Tongue (tissue), 2 donors: Measurements from ENCODE around the gene RANBP17. TPM values are rescaled to one million over a fixed set of nuclear protein-coding genes. Genes with fewer than 3 reads are reported as not detected.

Experiments
- DNase-seq: peaks from one replicate; pipeline ENCODE4 v3.0.0-alpha.2; 2015
- total RNA-seq: library from RNA; depleted of rRNA; stranded (reverse); fragments of >200 nt; gene quantifications from one replicate; pipeline ENCODE4 v1.2.3, GENCODE V29; 2014

Gene RANBP17
- total RNA-seq, 1 donor from 2014 or later, result 27.9 TPM

DNA sequence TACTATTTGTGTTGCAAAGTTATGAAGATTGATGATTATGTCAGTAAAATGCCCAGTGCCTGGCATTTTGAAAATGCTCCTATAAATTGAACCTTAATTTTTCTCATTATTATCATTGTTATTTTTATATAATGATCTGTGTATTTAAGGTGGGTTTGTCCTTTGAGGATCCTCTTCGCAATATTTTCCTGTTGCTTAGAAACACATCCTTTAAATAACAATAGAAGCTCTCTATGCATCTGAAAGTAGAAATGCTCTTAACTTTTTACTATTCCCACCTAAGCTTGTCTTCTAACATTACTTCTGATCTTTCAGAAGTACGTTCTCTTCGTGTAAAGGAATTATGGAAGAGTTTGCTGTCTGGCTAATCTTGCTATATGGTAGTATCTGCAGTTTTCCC lies 232.5 kb downstream of the RANBP17 start:
- no peak for DNase-seq

DNA sequence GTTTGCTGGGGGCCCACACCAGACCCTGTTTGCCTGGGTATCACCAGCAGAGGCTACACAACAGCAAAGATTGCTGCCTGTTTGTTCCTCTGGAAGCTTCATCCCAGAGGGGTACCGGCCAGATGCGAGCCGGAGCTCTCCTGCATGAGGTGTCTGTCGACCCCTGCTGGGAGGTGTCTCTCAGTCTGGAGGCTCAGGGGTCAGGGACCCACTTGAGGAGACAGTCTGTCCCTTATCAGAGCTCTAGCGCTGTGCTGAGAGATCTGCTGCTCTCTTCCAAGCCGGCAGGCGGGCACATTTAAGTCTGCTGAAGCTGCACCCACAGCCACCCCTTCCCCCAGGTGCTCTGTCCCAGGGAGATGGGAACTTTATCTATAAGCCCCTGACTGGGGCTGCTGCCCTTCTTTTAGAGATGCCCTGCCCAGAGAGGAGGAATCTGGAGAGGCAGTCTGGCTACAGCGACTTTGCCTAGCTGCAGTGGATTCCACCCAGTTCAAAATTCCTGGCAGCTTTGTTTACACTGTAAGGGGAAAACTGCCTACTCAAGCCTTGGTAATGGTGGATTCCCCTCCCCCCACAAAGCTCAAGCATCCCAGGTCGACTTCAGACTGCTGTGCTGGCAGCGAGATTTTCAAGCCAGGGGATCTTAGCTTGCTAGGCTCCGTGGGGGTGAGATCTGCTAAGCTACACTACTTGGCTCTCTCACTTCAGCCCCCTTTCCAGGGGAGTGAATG lies 241.2 kb downstream of the RANBP17 start:
- DNase-seq, result no peak

DNA sequence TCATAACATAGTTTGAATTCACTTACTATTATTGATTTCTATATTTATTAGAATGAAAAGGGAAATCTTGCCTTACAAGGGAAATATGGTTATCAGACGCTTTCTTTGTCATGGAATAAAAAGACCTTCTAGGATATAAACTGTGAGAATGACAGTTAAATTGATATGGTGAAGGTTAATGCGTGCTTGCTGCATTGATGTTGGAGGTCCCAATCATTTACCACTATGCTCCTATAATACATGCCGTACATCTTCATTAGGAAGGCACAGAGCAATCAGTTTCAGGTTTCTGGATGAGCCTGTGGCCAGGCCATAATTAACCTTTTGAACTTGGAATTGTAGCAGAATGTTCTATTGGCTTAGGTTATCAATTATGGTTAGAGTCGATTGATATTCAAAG lies 245.9 kb downstream of the RANBP17 start:
- DNase-seq, result no peak

DNA sequence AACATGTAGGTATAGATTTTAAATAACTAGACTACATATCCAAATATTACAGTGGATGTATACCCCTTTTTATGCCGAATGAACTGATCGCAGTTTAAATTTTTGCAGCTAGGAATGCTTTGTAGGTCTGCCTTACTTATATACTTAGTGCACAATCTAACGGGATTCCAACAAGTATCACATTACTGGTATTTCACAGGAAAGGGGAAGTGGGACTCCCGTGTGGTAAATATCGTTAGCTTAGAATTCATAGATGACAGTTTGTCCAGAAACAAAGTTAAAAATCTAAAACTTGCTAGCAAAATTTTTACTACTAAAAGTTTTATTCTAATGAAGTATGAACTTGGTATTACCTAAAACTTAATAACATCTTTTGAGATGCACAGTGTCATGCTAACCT lies 253.7 kb downstream of the RANBP17 start:
- DNase-seq, result no peak

DNA sequence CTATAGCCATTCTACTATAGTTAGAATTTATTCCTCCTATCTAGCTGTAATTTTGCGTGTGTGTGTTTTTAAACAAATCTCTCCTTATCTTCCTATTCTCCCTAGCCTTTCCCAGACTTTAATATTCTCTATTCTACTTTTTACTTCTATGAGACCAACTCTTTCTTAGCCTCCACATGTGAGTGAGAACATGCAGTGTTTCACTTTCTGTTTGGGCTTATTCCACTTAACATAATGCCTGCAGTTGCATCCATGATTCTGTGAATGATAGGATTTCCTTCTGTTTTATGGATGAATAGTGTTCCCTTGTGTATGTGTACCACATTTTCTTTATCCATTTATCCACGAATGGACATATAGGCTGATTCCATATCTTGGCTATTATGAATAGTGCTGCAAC lies 254.9 kb downstream of the RANBP17 start:
- no peak for DNase-seq

DNA sequence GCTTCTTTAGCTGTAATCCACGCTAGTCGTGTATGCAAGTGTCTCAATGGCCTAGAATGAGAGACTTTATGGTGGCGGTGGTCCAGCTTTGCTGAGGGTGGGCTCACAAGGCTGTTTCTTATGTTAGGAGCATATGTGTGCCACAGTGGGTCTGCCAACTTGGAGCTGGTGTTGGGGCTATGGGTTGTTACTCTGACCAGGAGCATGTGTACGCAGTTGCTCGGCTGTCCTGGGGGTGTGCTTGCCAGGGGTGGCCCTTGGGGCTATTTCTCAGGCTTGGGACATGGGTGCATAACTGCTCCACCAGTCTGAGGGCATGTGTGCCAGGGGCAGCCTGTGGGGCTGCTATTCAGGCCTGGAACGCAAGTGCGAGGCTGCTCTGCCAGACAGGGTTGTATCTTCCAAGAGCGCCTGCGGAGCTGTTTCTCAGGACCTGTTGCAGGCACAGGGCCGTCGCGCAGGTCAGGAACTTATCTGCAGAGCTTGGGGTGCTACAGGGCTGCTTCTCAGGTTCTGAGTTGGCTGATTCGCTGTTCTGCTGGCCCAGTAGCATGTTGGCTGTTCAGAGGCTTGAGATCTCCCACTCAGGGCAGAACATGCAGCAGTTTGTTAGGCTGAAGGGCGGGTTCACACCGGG lies 259.3 kb downstream of the RANBP17 start:
- no peak for DNase-seq

DNA sequence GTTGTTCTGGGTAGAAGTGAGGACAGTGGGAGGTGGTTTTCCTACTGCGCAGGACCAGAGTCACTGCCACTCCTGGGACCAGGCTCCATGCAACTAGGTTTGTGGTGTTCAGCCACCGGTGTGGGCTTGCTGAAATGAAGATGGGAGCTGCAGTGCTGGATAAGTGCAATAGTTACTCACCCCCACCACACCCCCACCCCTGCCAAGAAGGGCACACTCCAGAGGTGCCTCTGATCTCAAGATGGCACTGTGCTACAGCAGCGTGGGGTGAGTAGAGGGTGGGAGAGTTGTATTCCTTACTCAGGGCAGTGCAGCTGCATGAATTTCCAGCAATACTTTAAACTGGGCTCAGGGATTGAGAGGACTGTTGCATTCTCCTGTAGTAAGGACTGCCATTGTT lies 259.8 kb downstream of the RANBP17 start:
- no peak for DNase-seq

DNA sequence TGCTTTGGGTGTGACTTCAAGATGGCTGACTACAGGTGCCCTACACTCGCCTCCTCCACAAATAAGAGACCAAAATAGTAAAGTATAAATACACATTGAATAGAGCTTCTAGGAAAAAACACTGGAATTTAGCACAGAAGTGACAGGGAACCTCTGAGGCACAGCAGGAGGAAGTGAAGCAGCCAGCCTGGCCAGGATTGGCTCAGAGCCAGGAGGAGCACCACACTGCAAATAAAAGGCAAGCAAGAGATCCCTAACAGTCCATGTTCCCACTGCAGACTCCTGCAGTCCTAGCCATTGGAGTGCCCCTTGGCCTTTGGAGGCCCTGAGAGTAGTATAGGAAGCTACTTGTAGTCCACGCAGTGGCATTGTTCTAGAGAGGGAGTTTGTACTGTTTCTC lies 260.6 kb downstream of the RANBP17 start:
- DNase-seq, result peak; percentile 26

DNA sequence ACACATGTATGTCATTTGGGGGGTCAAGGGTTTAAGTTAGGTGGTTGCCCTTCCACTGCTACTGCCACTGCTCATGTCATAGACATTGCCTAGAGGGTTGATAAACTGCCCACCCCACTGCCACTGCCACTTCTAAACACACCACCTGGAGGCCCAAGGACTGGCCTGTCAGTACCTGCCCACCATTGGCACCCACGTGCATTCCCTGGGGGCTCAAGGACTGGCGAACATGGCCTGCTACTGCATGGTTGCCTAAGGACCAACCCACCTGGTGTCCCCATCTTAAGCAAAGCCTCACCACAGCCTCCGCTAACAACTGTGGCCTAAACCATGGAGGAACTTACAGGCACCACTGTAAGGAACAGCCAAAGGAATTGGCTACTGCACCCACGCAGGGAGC lies 261.6 kb downstream of the RANBP17 start:
- no peak for DNase-seq

DNA sequence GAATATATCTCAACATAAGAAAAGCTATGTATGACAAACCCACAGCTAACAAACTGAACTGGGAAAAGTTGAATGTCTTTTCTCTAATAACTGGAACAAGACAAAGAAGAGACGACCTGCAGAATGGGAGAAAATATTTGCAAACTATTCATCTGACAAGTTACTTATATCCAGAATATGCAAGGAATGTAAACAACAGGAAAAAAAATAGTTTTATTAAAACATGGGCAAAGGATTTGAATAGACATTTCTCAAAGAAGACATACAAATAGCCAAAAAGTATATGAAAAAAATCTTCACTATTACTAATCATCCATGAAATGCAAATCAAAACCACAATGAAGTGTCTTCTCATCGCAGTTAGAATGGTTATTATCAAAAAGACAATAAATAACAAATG lies 265.5 kb downstream of the RANBP17 start:
- DNase-seq, result no peak

DNA sequence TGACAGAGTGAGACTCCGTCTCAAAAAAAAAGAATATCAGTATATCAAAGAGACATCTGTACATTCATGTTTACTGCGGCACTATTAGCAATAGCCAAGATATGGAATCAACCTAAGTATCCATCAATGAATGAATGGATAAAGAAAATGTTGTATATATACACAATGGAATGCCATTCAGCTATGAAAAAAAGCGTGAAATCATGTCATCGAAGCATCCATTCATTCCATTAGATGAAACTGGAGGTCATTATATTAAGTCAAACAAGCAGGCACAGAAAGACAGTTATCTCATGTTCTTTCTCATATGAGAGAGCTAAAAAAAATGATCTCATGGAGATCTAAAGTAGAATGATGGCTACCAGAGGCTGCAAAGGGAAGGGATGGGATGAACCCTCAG lies 266.3 kb downstream of the RANBP17 start:
- DNase-seq, result no peak

DNA sequence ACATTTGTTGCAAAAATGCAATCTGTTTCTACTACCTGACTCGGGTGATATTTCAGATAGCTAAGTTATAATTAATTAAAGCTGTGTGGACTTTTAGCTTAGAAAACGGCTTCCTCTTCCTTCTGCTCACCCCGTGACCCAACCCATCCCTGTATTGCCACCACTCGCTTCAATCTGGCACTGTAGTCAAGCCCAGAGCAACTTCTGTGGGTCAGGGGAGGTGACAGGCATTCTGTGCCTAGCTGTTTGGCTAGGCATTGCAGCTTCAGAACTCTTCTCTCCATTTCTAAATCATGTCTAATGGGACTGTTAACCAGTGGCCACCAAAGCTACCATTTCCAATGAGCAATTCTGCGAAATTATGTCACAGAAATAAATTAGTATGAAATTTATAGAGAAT lies 267.5 kb downstream of the RANBP17 start:
- no peak for DNase-seq

DNA sequence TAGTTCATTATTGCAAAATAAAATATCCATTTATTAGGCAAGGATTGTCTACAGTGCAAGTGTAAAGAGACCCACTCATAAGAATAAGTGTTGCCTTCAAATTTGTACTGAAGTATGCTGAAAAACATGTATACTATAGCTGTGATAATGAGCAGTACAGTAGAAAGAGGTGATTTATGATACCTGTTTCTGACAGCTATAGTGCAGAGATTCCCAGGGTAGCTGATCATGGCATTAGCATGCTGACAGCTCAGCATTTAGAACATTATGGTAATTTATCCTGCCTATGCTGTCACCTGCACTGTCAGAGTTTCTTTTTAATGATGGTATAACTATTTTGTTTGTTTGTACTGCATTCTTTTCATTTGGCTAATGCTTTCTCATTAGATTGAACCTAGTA lies 269.7 kb downstream of the RANBP17 start:
- no peak for DNase-seq

DNA sequence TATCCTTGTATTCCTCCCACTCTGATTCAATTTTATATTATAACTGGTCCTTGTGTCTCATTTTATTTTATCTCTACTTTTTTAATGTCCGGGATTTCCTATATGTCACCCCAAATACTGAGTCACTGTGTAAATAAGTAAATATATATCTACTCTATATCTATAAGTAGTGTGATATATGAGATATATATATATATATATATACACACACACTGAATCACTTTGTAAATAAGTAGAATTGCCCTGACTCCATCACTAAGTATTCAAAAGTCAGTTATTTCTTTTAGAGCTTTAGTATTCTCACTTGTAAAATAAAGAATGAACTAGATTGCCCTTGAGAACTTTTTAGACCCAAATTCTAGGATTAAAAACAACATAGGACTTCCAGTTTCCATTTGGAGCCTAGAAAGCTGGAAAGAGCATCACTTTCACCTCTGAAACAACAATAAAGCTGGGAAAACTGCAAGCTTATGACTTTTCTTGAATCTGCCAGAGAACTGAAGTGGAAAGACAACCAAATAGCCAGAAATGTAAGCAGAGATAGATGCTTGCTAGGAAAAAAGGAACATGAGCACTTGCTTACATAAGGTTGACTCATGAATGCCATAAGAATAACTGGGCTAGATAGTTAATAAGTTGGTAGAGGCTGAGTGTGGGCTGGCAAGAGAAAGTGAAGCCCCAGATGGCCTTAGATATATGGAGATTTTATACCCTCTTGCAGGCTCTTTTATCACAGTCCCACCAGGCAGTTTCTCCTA lies 276.1 kb downstream of the RANBP17 start:
- no peak for DNase-seq

DNA sequence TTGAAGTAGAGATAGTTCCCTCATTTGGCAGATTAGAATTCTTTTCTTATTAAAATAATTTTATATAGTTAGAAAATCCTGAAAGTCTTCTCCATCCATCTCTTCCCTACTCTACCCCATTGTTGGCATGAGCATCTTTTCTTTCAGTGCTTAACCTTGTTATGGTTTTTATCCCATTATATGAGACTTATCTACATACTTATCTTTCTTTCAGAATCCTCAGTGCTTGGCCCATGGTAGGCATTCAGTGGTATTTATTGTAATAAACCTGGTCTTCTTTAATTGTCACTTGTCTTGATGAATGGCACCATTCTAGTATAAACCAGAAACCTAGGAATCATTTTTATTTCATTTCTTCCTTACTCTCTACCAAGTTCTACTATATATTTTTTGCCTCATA lies 277.4 kb downstream of the RANBP17 start:
- DNase-seq, result no peak

DNA sequence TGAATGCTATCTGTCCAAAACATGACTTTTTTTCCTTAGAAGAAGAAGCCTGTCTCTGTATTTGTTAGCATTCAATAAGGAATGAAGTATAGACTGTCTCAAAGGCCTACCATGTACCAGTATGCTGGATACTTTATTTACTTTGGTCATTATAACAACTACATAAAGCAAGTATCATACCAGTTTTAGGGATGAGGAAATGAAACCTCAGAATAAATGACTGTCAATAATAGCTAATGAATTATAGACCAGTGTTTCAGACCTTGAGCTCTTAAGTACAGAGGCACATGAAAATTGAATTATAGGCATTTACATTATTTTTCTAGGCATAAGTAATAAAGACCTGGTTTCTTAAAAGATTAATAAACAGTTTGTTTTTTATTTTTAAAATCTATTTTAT lies 280.8 kb downstream of the RANBP17 start:
- DNase-seq, result no peak

DNA sequence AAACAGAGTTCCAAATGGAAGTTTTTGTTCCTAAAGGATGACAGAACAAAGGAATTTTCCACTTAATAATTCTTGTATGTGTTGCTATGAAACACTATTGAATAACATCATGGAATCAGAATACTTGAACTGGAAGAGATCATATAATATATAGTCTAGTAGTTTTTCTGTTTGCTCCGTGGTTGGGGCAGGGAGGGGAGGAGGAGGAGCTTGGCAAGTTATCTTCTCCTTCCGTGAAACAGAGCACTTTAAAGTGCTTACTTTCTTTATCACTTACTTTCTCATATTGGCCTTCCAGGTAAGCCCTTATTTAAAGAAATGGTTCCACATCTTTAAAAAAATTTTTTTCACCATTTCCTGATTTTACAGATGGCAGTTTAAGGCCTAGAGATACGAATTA lies 281.4 kb downstream of the RANBP17 start:
- no peak for DNase-seq

DNA sequence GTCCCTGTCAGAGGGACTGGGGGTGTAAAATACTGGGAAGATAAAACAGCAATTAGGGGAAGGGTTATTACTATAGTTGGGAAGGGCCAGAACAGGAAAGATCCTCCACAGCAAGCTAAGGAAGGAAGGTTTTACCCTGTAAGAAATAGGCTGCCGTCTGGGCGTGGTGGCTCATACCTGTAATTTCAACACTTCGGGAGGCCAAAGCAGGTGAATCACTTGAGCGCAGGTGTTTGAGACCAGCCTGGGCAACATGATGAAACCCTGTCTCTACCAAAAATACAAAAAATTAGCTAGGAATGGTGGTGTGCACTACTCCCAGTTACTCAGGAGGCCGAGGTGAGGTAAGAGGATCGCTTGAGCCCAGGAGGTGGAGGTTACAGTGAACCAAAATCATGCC lies 282.1 kb downstream of the RANBP17 start:
- no peak for DNase-seq

DNA sequence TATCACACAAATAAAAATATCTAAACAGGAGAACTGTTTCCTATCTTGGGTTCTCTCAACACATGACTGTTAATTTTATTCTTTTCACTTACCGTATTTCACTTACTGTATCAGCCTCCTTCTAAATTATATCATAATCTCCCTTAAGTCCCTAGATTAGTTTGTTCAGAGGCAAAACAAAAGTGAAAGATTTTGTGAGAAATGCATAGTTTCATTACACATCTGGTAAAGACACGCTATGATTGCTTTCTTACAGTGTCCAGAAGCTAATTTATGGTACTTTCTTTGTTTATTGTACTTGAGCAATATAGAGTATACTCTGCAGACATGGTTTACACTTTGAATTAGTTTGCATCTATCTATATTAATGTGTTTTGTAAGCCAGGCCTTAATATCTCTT lies 287.5 kb downstream of the RANBP17 start:
- no peak for DNase-seq

DNA sequence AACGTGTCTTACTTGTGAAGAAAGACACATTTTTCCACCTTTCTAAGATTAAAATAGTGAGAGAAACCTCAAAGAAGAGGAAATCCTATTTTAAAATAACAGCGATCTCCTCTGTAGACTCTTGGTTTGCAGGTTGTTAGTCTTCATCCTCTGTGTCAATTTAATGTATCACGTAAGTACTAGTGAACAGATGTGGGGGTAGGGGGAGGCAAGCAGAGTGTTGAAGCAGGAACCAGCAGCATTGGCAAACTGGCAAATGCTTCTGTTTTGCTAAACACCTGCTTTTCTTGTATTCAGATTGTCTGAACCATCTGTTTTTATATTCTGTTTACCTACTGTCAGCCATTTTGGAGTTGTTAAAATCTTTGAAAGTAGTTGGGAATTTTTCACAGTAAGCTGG lies 288.0 kb downstream of the RANBP17 start:
- DNase-seq, result no peak

DNA sequence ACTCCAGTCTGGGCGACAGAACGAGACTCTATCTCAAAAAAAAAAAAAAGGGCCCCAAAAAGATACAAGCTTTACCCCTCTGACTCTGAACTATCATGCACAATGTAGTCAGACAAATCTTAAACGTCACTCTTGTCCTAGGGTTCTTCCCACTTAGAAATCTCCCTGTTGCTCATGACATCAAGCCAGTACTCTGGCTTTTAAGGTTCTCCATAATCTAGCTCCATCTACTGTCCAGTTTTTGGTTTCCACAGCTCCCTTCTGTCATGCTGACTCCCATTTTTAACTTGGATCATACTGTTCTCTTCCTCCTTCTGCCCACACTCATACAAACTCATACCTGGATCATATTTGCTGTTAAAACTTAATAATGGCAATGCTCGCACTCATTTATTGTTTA lies 290.6 kb downstream of the RANBP17 start:
- peak; percentile 5 for DNase-seq

DNA sequence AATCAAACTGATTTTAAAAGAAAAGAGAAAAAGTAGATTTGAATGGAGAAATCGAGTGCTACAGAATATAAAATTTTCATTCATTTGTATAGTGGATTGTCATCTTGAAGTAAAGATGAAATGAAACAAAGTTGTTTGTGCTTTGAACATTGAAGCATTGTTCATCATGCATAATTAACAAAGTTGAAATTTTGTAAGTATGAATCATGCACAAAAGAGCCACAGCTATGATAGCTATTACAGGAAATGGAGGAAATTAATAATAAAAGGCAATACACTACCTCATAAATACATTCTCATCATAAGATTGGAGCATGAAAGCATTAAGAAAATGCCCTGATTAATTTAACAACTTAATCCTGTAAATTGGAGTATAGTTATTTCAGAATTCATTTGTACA lies 293.8 kb downstream of the RANBP17 start:
- no peak for DNase-seq

DNA sequence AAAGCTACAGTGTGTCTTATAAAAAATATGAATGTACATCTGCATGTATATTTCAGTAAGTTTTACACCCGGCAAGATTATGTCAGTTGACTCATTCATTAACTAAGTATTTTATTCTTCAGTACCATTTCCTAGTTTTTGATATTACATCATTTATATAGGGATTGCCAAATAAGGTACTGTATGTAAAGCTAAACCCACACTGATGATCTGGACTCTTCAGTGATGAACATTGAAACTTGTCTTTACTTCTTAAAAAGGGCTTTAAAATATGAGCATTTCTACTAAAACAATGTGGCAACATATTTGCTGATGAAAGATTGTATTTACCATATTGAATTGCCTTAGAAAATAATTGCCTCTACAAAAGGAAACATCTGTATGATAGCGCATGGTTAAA lies 295.5 kb downstream of the RANBP17 start:
- DNase-seq, result no peak

DNA sequence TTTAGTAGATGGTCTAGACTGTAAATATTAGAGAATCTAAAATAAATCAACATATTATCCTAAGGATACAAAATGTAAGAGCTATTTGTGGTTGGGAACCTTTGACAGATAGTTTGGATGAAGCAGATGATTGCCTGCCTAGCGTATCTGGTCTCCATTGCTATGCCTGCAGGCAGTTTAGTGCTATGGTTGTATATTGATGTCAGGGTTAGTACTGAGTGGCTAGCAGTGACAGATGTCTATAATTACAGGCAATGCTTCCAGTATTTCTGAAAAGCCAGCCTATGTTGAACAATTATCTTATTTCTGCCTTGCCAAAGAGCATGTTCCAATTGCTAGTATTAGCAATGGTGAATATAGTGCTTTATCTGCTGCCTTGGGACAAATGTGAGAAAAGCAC lies 296.0 kb downstream of the RANBP17 start:
- no peak for DNase-seq
